Measurements from ENCODE around the gene CDH23. TPM values are rescaled to one million over a fixed set of nuclear protein-coding genes. Genes with fewer than 3 reads are reported as not detected.
A peak's percentile ranks its signal among the peaks of the same experiment; 100 is the strongest.

The CDH23 gene
- total and polyA plus RNA-seq, 10 of the 15 experiments (the other 5 are each of a cell fraction or from before 2014, with no cell fraction given), result 0.09 to 0.40 (median 0.15) TPM; not detected in 1

DNA sequence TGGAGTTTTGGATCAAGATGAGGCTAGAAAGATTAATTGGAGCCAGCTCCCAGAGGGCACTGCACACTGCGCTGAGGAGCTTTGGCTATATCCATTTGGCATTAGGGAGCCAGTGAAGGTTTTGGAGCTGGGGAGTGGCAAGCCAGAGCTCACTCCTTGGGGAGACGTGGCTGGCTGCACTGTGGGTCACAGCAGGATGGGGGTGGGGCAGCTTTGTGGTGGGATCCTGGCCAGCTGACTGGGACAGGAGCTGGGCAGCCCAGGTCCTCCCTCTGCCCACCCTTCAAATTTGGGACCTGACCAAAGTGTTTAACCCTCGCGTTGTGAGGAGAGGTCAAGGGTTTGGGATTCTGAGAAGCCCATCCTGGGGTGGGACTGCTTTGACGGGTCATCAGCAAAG lies 317.9 kb downstream of the CDH23 start:
- Histone ChIP-seq H2AFZ (ENCODE audit: control insufficient read depth, low read depth, low read length) (no peak overlapping the region), H3K4me1 (ENCODE audit: control insufficient read depth, insufficient read depth, low read length) (peaks cover 26% of the 10 kb centered on the region), H3K27ac (ENCODE audit: control insufficient read depth, insufficient read depth) (no peak overlapping the region), H3K4me2 (ENCODE audit: control insufficient read depth, insufficient read depth) (peak overlapping the region; percentile 40), H3K27me3 (replicated peaks in 1 of 2; ENCODE audit: control insufficient read depth in 2 of 2, insufficient read depth in 2 of 2, low read length in 1 of 2) (no peaks in the 10 kb centered on the region), H4K20me1 (ENCODE audit: control insufficient read depth, insufficient read depth) (no peaks in the 10 kb centered on the region), H3K79me2 (ENCODE audit: control insufficient read depth, insufficient read depth, low read length) (no peaks in the 10 kb centered on the region), H3K9me3 (replicated peaks; ENCODE audit: control insufficient read depth, insufficient read depth, low read length) (no peaks in the 10 kb centered on the region), H3K9ac (ENCODE audit: control insufficient read depth, insufficient read depth, low read length) (no peak overlapping the region), H3K4me3 (no peak overlapping the region), H3K36me3 (ENCODE audit: control insufficient read depth in 2 of 2, insufficient read depth in 2 of 2, low read length in 1 of 2) (no peaks in the 10 kb centered on the region)
- FAIRE-seq, result no peak
- no peak for ATAC-seq
- SMC1A ChIA-PET (ENCODE audit: uncharacterized antibody, unreplicated experiment), result interaction anchor here (1.1 kb wide), 1 partner anchor 8 kb away, joined by 3 read pairs; no protein-coding TSS in a partner anchor
- WGBS (ENCODE audit: insufficient coverage, insufficient replicate concordance, low lambda C conversion rate, missing lambda C conversion rate), result 60% methylated on average over 5 of the region's 5 CpGs
- no peak for DNase-seq (ENCODE audit: low read depth, low spot score)
- no peak for TF ChIP-seq HDGF (IDR thresholded peaks at IDR 0.05)
- TF ChIP-seq HDAC2 (IDR thresholded peaks at IDR 0.05), result no peak
- no peak for TF ChIP-seq ZBTB40 (IDR thresholded peaks at IDR 0.05; ENCODE audit: borderline replicate concordance)
- TF ChIP-seq LARP7 (IDR thresholded peaks at IDR 0.05), result no peak
- TF ChIP-seq EED (IDR thresholded peaks at IDR 0.05; ENCODE audit: low read depth), result no peak
- in situ Hi-C loops (cut with MboI) (no loop called here), intact Hi-C loops (cut with micrococcal nuclease; ENCODE audit: unreplicated experiment) (no loop called here)
- POLR2A ChIA-PET, result no interaction called here
- BruUV-seq (replicated peaks), result no TSS peak
- CTCF ChIA-PET, result interaction anchor here (1.3 to 2.0 kb wide), 5 partner anchors 9 to 411 kb away, joined by 3 to 7 read pairs (median 4); partner anchors contain the start of gene VSIR
- RAD21 ChIA-PET (ENCODE audit: unreplicated experiment), result no interaction called here

Data from GM12878 (cell line).